Neuronal stem cell (in vitro differentiated cells): ENCODE measurements around the gene ZNF804B.

ENCODE experiments used
- DNase-seq: peaks from one replicate; pipeline ENCODE4 v3.0.0-alpha.2; 2013; ENCODE audit warnings: low spot score
- H2AFZ ChIP-seq: one replicate; pipeline ENCODE4 v1.6.1; 2013; ENCODE audit warnings: mild to moderate bottlenecking, low read length, inconsistent platforms
- H2AK5ac ChIP-seq: 2 replicates; pipeline ENCODE4 v1.6.1; 2013; ENCODE audit warnings: low read depth, mild to moderate bottlenecking, inconsistent platforms, low read length, moderate library complexity, mixed read lengths
- H2BK120ac ChIP-seq: 2 replicates; pipeline ENCODE4 v1.6.1; 2013; ENCODE audit warnings: low read depth, mild to moderate bottlenecking, inconsistent platforms, low read length, moderate library complexity, mixed read lengths
- H2BK12ac ChIP-seq: one replicate; pipeline ENCODE4 v1.6.1; 2013; ENCODE audit warnings: low read length, inconsistent platforms
- H2BK15ac ChIP-seq: 2 replicates; pipeline ENCODE4 v1.6.1; 2013; ENCODE audit warnings: mild to moderate bottlenecking, low read length, inconsistent platforms, mixed read lengths
- H2BK5ac ChIP-seq: one replicate; pipeline ENCODE4 v1.6.1; 2013; ENCODE audit warnings: inconsistent platforms, mild to moderate bottlenecking, low read length, moderate library complexity
- H3K14ac ChIP-seq: one replicate; pipeline ENCODE4 v1.6.1; 2013; ENCODE audit warnings: low read length, inconsistent platforms
- H3K18ac ChIP-seq: 2 replicates; pipeline ENCODE4 v1.6.1; 2013; ENCODE audit warnings: low read length, inconsistent platforms
- H3K23ac ChIP-seq: 2 replicates; pipeline ENCODE4 v1.6.1; 2013; ENCODE audit warnings: low read depth, mild to moderate bottlenecking, mixed read lengths, low read length, inconsistent platforms; ENCODE audit not compliant: poor library complexity
- H3K27ac ChIP-seq: replicated peaks from 3 replicates; pipeline ENCODE4 v1.5.1; 2013; ENCODE audit warnings: low read length, inconsistent platforms
- H3K27me3 ChIP-seq, 3 experiments: 2 replicates each; pipeline ENCODE4 v1.6.1; 2013; ENCODE audit warnings: low read length in 3 of 3, mild to moderate bottlenecking in 2 of 3, inconsistent platforms in 1 of 3, low read depth in 1 of 3, mixed read lengths in 1 of 3, moderate library complexity in 1 of 3; ENCODE audit not compliant: control insufficient read depth in 3 of 3, insufficient read depth in 3 of 3
- H3K36me3 ChIP-seq, 2 donors: replicated peaks in 1 of 2; 2 replicates each; pipeline ENCODE4 v1.6.1; 2013; ENCODE audit warnings: low read length in 2 of 2; ENCODE audit not compliant: control insufficient read depth in 2 of 2, insufficient read depth in 2 of 2
- H3K4ac ChIP-seq: 2 replicates; pipeline ENCODE4 v1.6.1; 2013; ENCODE audit warnings: inconsistent platforms, mild to moderate bottlenecking, low read length, moderate library complexity
- H3K4me1 ChIP-seq, 2 donors: 1 replicate in 1 of 2; 2 replicates in 1 of 2; pipeline ENCODE4 v1.6.1; 2013; ENCODE audit warnings: low read length in 2 of 2, low read depth in 1 of 2; ENCODE audit not compliant: control insufficient read depth in 2 of 2, insufficient read depth in 1 of 2
- H3K4me2 ChIP-seq: one replicate; pipeline ENCODE4 v1.6.1; 2013; ENCODE audit warnings: mild to moderate bottlenecking, low read length, inconsistent platforms; ENCODE audit not compliant: insufficient read depth, poor library complexity, severe bottlenecking
- H3K4me3 ChIP-seq, 2 donors: 2 replicates each; pipeline ENCODE4 v1.5.1; 2013; ENCODE audit warnings: low read length in 2 of 2, mild to moderate bottlenecking in 2 of 2, inconsistent platforms in 1 of 2, moderate library complexity in 1 of 2
- H3K79me1 ChIP-seq: one replicate; pipeline ENCODE4 v1.6.1; 2013; ENCODE audit warnings: low read depth, mild to moderate bottlenecking, inconsistent platforms, low read length, moderate library complexity
- H3K9ac ChIP-seq: one replicate; pipeline ENCODE4 v1.6.1; 2013; ENCODE audit warnings: mild to moderate bottlenecking, low read depth, low read length, inconsistent platforms; ENCODE audit not compliant: poor library complexity
- H3K9me3 ChIP-seq, 2 donors: replicated peaks in 1 of 2; 2 replicates each; pipeline versions ENCODE3 to v1.6.1; 2013; ENCODE audit warnings: low read length in 2 of 2, mild to moderate bottlenecking in 2 of 2, inconsistent platforms in 1 of 2, low read depth in 1 of 2, mixed read lengths in 1 of 2, moderate library complexity in 1 of 2; ENCODE audit not compliant: control insufficient read depth in 2 of 2, insufficient read depth in 1 of 2
- H4K8ac ChIP-seq: one replicate; pipeline ENCODE4 v1.6.1; 2013; ENCODE audit warnings: low read depth, mild to moderate bottlenecking, inconsistent platforms, low read length, moderate library complexity
- H4K91ac ChIP-seq: one replicate; pipeline ENCODE4 v1.6.1; 2013; ENCODE audit warnings: low read length, low read depth, mild to moderate bottlenecking, inconsistent platforms; ENCODE audit not compliant: poor library complexity
- WGBS, 2 donors: extraction: QIAGEN DNeasy Blood & Tissue Kit; methylation state at CpG; one replicate each; pipeline ENCODE4 v1.1.7; 2013; ENCODE audit warnings: missing lambda C conversion rate in 2 of 2, mixed read lengths in 1 of 2; ENCODE audit not compliant: insufficient read length in 2 of 2, insufficient replicate concordance in 1 of 2; ENCODE audit errors: extremely low coverage in 2 of 2; 5-methylcytosine and 5-hydroxymethylcytosine counted together

The ZNF804B gene

DNA sequence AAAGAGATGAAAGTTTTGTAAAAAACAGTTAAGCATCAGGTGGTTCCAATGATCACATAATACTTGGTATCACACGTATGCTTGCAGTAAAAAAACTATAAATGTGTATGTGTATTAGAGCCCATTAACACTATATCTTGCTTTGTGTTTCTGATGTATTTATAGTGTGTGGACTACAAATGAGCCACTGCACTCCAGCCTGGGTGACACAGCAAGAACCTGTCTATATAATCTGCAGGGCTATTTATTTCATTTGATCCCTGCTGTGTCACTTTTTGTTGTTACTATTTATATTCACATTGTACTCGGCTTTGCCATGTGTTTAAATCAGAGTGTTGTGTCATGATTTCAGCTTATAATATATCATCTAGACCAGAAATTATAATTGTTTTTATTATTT, 523.8 kb downstream of the ZNF804B start:
- Histone ChIP-seq H3K4me3 (no peak overlapping the region), H4K91ac (no peak overlapping the region), H3K23ac (no peak overlapping the region), H3K36me3 (no peaks in the 10 kb centered on the region), H3K14ac (no peak overlapping the region), H4K8ac (no peak overlapping the region), H3K4me1 (no peaks in the 10 kb centered on the region), H3K4ac (no peak overlapping the region), H3K27ac (no peak overlapping the region), H2AFZ (no peak overlapping the region), H2BK120ac (no peak overlapping the region), H3K9me3 (no peaks in the 10 kb centered on the region), H2BK12ac (no peak overlapping the region), H3K9ac (no peak overlapping the region), H3K79me1 (no peaks in the 10 kb centered on the region), H2BK15ac (no peak overlapping the region), H2BK5ac (no peak overlapping the region), H3K27me3 (no peaks in the 10 kb centered on the region), H2AK5ac (no peak overlapping the region), H3K18ac (no peak overlapping the region), H3K4me2 (no peak overlapping the region)
- no CpG with 5 or more reads among the region's 2 CpGs for WGBS, 2 donors
- DNase-seq, result no peak

DNA sequence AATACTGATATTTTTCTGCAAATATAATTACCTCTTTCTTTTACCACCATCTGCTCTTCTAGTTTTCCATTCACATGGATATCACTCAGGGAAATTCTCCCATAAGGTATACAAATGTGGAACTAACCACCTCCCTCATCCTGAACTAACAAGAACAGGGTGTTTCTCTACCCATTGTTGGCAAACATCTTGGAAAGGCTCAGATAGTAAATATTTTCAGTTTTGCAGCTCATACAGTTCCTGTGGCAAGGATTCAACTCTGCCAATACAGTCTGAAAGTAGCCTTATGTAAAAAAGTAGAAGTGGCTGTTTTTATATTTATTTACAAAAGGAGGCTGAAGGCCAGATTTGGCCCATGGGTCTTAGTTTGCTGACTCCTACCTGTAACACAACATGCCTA, 549.0 kb downstream of the ZNF804B start:
- no peak overlapping the region for H4K8ac ChIP-seq
- no peak overlapping the region for H3K14ac ChIP-seq
- no peak overlapping the region for H3K9ac ChIP-seq
- no peak overlapping the region for H4K91ac ChIP-seq
- no peak overlapping the region for H3K4me2 ChIP-seq
- no peak overlapping the region for H3K4ac ChIP-seq
- no peak overlapping the region for H3K23ac ChIP-seq
- H2AFZ ChIP-seq, result no peak overlapping the region
- no peak overlapping the region for H2BK5ac ChIP-seq
- H3K27me3 ChIP-seq, result no peaks in the 10 kb centered on the region
- no peak overlapping the region for H2BK120ac ChIP-seq
- no peaks in the 10 kb centered on the region for H3K79me1 ChIP-seq
- DNase-seq, result no peak
- no peak overlapping the region for H3K18ac ChIP-seq
- no peak overlapping the region for H2BK12ac ChIP-seq
- H2BK15ac ChIP-seq, result no peak overlapping the region
- no peak overlapping the region for H3K4me3 ChIP-seq
- no peak overlapping the region for H2AK5ac ChIP-seq
- no peak overlapping the region for H3K27ac ChIP-seq
- H3K4me1 ChIP-seq, result no peaks in the 10 kb centered on the region
- H3K9me3 ChIP-seq, result no peaks in the 10 kb centered on the region
- no peaks in the 10 kb centered on the region for H3K36me3 ChIP-seq

DNA sequence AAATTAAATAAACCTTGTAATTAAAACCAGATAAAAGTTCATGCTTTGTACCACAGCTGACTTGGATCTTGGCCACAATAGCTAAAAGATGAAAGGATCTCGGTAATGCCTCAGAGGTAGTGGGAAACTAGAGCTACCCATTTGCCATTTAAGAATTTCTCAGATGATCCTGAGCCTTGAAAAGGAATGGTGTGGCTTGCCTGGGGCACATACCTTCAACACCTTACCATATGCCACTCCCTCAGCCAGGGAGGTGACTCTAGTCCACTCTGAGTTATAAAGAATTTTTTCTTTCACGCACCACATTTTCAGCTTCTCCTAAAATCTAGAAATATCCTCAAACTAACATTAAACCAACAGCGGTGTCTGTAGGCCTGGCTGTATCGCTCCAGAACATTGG, 552.4 kb downstream of the ZNF804B start:
- Histone ChIP-seq H3K79me1 (no peaks in the 10 kb centered on the region), H2AFZ (no peak overlapping the region), H3K18ac (no peak overlapping the region), H3K4ac (no peak overlapping the region), H3K27me3 (no peaks in the 10 kb centered on the region), H4K8ac (no peak overlapping the region), H3K36me3 (no peaks in the 10 kb centered on the region), H3K4me3 (no peak overlapping the region), H3K14ac (no peak overlapping the region), H2BK120ac (no peak overlapping the region), H2AK5ac (no peak overlapping the region), H3K23ac (no peak overlapping the region), H2BK15ac (no peak overlapping the region), H4K91ac (no peak overlapping the region), H3K27ac (no peak overlapping the region), H2BK12ac (no peak overlapping the region), H3K4me1 (peaks cover 0 to 2% of the 10 kb centered on the region in 2 donors), H3K9ac (no peak overlapping the region), H2BK5ac (no peak overlapping the region), H3K4me2 (no peak overlapping the region), H3K9me3 (peaks cover 2 to 7% of the 10 kb centered on the region in 2 donors)
- no CpG with 5 or more reads among the region's 4 CpGs for WGBS, 2 donors
- DNase-seq, result no peak

DNA sequence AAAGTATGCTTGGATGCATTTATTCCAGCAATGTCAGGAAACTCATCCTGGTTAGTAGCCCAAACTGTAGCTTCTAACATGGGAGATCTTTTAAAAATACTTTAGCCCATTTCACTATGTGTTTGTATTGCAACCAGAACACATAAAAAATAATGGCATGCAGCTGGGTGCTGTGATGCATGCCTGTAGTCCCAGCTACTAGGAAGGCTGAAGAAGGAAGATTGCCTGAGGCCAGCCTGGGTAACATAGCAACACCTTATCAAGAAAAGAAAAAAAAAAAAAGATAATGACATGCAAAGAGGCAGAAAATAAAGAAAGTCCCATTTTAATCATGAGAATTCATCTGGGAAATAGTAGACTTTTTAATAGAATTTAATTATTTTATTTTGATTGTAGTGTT, 553.1 kb downstream of the ZNF804B start:
- H3K4me1 ChIP-seq, result peaks cover 0 to 2% of the 10 kb centered on the region in 2 donors
- no peak overlapping the region for H3K4ac ChIP-seq
- H2BK12ac ChIP-seq, result no peak overlapping the region
- no peaks in the 10 kb centered on the region for H3K36me3 ChIP-seq
- H2BK5ac ChIP-seq, result no peak overlapping the region
- no peaks in the 10 kb centered on the region for H3K27me3 ChIP-seq
- H4K91ac ChIP-seq, result no peak overlapping the region
- no peaks in the 10 kb centered on the region for H3K79me1 ChIP-seq
- no peak overlapping the region for H2BK120ac ChIP-seq
- no peak overlapping the region for H3K14ac ChIP-seq
- no peak overlapping the region for H3K9ac ChIP-seq
- H3K9me3 ChIP-seq, result peaks cover 2 to 7% of the 10 kb centered on the region in 2 donors
- H3K23ac ChIP-seq, result no peak overlapping the region
- no peak overlapping the region for H3K18ac ChIP-seq
- no peak overlapping the region for H2AFZ ChIP-seq
- no peak for DNase-seq
- no peak overlapping the region for H3K4me2 ChIP-seq
- H2AK5ac ChIP-seq, result no peak overlapping the region
- H4K8ac ChIP-seq, result no peak overlapping the region
- H3K27ac ChIP-seq, result no peak overlapping the region
- H2BK15ac ChIP-seq, result no peak overlapping the region
- no peak overlapping the region for H3K4me3 ChIP-seq
